ENCODE data around the gene S100A5.

S100A5 gene

DNA sequence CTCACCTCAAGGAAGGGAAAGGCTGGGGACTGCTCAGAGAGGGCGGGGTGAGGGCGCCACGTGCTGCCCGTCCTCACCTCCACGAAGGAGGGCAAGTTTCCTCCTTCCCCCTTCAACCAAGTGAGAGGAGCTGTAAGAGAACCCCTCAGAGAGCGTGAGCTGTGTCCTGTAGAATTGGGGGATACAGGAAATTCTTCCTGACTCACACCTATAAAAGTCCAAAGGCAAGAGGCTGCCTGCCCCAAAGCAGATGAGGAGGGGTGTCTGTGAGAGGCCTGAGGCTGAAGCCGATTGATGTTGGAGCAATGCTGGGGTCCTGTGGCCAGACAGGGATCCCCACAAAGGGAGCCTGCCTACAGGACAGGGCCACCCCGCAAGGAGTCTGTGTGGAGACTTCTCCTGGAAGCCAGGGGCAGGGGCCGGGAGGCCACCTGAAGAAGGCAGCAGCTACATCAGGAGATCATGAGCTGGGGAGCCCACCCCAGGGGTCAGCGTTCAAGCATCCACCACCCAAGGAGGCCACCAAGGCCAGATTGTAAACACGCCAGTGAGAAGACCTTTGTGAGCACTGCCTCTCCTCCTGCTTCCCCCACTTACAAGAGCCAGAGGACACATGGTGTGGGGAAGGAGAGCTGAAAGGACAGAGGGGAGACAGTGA lies 32.7 kb downstream of the S100A5 start:
- DNase-seq (ENCODE audit: low spot score), result no peak

DNA sequence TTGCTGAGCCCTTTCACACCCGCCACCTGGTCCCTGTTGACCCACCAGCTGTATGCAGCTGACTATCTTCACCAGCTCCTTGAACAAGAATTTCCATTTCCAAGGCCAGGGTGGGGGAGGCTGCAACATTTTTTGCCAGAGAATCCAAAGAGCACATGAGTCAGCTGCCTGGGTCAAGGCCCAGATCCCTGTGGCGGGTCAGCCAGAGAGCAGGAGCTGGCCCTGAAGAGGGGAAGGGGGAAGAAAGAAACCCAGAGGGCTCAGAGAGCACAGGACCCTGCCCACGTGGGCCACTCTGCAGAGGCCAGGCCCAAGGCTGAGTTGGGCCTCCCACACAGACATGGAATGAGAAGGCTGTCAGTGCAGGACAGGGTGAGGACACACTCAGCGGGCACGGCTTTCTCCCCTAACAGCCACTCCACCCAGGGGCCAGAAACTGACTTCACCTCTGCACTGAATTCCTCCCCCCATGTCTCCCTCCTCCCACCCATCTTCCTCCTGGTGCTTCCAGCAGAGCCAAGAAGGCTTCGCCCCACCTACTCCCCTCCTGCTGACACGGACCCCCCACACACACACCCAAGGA lies 33.8 kb downstream of the S100A5 start:
- no peak for DNase-seq (ENCODE audit: low spot score)

DNA sequence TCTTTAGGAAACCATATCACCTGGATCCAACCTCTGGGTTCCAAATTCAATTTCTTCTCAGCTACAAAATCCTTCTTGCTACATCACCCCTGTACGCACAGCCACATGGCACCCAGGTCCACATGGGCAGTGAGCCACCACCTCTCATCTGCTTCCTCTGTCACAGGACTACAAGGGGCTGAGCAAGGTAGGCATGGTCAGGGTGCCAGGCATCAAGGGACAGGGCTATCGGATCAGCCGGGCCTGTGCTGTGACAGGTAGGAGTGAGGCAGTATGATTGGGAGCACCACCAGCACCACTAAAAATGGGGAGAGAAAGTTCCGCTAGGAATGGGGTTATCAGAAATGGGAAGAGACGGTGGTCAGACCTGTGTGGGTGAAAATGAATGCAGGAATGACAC lies 34.3 kb downstream of the S100A5 start:
- no peak for DNase-seq (ENCODE audit: low spot score)

DNA sequence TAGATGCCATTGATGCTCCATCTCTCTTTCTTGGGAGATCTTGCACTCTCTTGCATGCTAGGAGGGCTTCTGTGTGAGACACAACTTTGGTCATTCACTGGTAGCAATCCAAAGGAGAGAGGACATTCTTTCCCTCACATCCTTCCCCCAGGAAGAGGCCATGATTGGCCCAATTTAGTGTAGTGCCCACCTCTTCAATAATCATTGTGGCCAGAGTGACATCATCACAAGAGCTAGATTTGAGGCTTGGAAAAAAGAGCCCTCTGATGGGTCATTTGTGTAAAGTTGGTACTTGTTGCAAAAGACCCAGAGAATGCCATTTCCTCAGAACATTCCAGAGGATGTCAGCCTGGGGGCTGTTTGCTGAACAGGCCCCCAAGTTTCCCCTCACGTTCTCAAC lies 35.2 kb downstream of the S100A5 start:
- DNase-seq (ENCODE audit: low spot score), result no peak

DNA sequence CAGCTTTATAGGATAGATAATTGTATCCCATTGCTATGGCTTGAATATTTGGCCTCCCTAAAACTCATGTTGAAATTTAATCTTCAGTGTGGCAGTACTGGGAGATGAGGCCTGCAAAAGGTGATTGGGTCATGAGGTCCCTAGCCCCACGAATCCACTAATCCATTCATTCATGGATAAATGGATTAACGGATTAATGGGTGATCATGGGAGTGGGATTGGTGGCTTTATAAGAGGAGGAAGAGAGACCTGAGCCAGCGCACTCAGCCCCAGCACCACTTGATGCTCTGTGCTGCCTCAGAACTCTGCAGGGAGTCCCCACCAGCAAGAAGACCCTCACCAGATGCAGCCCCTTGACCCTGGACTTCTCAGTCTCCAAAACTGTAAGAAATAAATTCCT lies 37.0 kb downstream of the S100A5 start:
- no peak for DNase-seq (ENCODE audit: low spot score)

DNA sequence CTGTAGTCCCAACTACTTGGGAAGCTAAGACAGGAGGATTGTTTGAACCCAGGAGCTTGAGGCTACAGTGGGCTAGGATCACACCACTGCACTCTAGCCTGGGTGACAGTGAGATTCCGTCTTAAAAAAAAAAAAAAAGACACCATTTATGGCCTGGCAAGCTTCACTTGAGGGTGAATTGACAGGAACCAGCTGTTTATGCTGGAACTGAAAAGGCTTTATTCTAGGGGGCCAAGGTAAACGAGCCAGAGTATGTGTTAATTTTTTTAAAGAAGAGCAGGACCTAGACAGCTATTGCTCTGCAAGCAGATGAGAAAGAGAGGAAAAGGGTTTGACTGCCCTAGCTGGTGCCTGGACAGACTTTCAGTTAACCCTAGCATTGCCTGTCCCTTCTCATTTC lies 42.0 kb downstream of the S100A5 start:
- no peak for DNase-seq (ENCODE audit: low spot score)

DNA sequence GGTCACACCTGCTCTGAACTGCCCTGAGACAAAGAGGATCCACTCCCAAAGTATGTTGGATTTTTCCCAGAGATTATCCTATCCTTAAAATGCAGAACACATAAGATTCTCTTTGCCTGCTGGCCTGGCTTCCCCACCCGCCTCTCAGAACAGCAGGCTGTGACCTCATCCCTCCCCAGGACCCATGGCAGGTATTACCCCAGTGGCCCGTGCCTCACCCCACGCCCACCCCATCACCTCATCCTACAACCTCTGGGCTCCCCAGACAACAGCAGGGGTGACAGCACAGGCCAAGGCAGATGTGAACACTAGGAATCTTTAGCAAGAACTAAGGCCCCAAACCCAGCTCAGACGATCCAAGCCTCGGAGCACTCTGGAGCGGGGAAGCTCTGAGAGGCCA lies 45.2 kb downstream of the S100A5 start:
- DNase-seq (ENCODE audit: low spot score), result no peak

DNA sequence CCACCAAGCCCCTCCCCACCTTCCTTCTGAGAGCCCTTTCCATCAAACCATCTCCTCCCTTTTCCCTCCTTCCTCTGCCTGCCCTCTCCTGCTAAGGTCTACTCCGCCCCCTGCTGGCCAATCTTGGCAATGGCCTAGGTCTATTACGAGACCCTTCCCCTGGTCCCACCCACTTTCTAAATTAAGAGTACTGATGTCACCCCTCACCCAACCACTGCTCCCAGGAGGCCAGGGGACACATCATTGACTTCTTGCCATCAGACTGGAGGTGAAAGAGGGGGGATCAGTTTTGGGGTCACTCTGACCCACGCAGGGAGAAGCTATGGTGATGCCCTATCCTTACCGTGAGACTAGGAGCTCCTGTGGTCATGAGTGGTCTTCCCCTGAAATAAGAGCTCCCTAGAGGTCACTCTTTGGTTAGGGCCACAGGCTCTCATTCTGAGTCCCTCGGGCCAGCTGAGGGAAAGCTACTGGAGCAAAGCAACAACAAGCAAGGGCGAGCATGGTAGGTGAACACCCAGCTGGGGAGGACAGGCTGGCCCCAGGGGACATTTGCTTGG lies 45.7 kb downstream of the S100A5 start:
- DNase-seq (ENCODE audit: low spot score), result peak; percentile 63

DNA sequence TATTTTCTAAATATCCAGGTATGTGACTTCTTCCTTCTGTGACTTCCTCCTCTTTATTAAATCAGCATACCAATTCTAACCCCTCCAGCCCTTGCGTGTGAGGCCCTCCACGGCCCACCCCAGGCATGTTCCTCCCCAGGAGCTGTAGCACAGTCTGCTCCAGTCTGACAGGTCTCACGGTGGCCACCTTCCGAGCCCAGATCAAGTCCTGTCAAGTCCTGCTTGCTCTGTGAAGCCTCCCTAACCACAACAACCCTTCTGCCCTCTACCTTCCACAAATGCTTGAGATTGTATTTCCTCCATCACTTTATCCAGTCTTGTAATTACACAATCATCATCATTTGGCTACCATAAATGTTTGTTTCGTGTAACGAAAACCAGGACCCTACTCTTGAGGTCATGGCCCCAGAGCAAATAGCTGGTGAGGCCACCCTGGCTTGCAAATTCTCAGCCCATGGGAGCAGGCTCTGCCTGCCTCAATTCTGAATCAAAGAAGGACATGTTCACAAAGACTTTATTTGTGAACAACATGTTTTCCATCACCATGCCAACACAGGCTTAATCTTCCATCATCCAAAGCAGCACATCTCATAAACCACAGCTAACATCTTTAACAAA lies 47.3 kb downstream of the S100A5 start:
- DNase-seq (ENCODE audit: low spot score), result no peak

DNA sequence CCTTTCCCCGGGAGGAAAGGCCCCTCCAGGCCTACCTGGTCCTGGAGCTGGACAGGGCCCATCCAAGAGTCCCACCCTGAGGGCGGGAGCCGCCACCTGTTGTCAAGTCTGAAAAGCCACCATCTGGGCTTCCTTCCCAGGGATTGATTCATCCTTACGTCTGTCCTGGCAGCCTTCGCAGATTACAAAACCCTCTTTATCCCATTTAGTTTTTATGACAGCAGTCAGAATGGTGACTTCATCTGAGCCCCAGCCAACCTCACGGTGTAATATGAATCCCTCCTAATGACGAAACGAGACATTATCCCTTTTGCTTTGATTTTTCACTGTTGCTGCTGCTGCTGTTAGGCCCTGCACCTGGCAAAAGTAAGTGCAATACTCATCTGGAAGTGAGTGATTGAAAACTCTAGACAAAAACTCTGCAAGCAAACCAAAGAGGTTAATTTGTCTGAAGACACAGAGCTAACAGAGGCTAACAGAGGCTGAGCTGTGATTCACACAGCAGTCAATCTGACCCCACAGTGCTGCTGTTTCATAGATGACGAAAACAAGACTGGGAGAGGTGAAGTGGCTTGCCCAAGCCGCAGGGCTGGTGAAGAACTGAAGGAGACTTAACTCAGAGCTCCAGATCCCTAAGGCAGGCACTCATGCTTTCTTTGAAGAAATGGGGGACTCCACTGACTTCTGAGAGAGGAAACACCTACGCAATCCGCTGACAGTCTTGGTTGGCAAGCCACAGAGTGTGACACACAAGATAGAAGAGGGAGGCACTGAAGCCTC lies 50.3 kb downstream of the S100A5 start:
- no peak for DNase-seq (ENCODE audit: low spot score)

DNA sequence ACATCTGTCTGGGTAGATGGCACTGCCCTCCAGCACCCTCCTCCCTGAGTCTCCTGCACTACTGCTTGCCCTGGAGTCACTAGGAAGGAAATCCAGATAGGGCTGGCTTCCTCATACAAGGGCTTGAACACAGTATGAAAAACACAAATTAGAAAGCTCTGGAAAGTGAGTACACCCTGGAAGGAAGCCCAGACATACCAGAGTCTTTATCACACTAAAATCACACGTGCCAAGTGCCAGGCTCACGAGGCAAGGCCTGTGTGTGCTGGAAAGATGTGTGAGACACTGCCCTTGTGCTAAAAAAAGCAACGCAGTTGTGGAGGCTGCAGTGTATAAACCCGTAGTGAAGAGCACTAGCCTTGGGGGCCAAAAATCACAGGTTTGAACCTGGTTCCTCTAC lies 52.0 kb downstream of the S100A5 start:
- no peak for DNase-seq (ENCODE audit: low spot score)

DNA sequence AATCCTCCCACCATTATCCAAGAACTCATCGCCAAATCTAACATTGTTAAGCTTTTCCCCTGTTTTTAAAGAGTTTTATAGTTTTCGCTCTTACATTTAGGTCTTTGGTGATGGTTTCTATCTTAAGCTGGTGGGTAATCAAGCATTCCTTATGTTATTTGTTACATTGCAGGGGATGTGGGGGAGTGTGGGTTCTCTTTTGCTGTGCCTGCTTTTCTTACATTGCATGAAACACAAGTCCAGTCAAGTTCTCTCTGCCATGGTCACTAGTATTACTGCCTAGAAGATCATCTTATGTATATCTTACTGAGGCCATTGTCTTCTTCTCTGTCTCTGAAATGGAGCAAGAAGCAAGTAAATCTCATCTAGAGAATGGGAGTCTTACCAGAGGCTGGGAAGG lies 53.0 kb downstream of the S100A5 start:
- no peak for DNase-seq (ENCODE audit: low spot score)
